Prostate gland (tissue), 2 donors: Measurements from ENCODE around the gene DOCK2.
"Not testable (repeated sequence)": the region's sequence is repeated elsewhere in the genome, so short reads cannot be mapped to it uniquely, and the experiment has no call there.

Experiments
- CTCF ChIP-seq, 4 experiments: fragments of 200-600 bp in 2 of 4; fragments of 450-650 bp in 2 of 4; sonication (generic) in 2 of 4; IDR thresholded peaks; 1 replicate in 3 of 4; 2 replicates in 1 of 4; pipeline ENCODE4 v1.5.1; 2016 to 2019; ENCODE audit warnings: antibody characterized with exemption in 4 of 4, mild to moderate bottlenecking in 2 of 4, moderate library complexity in 2 of 4
- POLR2A ChIP-seq: fragments of 450-650 bp; IDR thresholded peaks from one replicate; pipeline ENCODE4 v1.6.1; 2016; ENCODE audit warnings: antibody characterized with exemption, mild to moderate bottlenecking

- not testable (repeated sequence) for TF ChIP-seq POLR2A; CTCF (IDR thresholded peaks at IDR 0.05)
Measured at GRCh38 chr5:169953196-169953595, 316.1 kb downstream of the DOCK2 start.
